AG04450 (cell line): ENCODE measurements around the gene NCL. TPM values are rescaled to one million over a fixed set of nuclear protein-coding genes. Genes with fewer than 3 reads are reported as not detected.

Source experiments
- CTCF ChIA-PET: fragments of 300-600, 350-600 bp; formaldehyde crosslinking; extraction: SDS; loops from one replicate; lab custom pipeline; 2022; ENCODE audit warnings: antibody characterized with exemption, inconsistent platforms; lab: Charles Lee
- POLR2A ChIA-PET: fragments of 350-600 bp; formaldehyde crosslinking; extraction: SDS; loops from one replicate; lab custom pipeline; 2021; ENCODE audit warnings: antibody characterized with exemption, inconsistent platforms; lab: Yijun Ruan, JAX
- DNase-seq: peaks from one replicate; pipeline ENCODE4 v3.0.0-alpha.2; 2011; ENCODE audit warnings: low read depth, low spot score
- H3K27ac ChIP-seq: one replicate; pipeline ENCODE4 v1.5.1; 2012; ENCODE audit warnings: low read depth, low read length, control low read depth
- H3K27me3 ChIP-seq: one replicate; pipeline ENCODE4 v1.6.0; 2012; ENCODE audit warnings: low read length; ENCODE audit not compliant: control insufficient read depth, insufficient read depth
- H3K4me3 ChIP-seq: 2 replicates; pipeline ENCODE4 v1.5.1; 2011; ENCODE audit warnings: mild to moderate bottlenecking, low read depth, low read length, control low read depth
- H3K9me3 ChIP-seq: 2 replicates; pipeline ENCODE4 v1.5.1; 2012; ENCODE audit warnings: low read length; ENCODE audit not compliant: control insufficient read depth, insufficient read depth
- polyA plus RNA-seq: library from polyadenylated mRNA; depleted of rRNA; stranded (reverse); fragments of >200 nt; gene quantifications from 2 replicates; pipeline ENCODE4 v1.2.3, GENCODE V29; 2011
- TF ChIP-seq, protein P1 (sequence below): IDR thresholded peaks from 2 replicates; pipeline ENCODE4 v1.5.1; 2011; ENCODE audit warnings: low read depth, low read length, control low read depth, inconsistent platforms

The NCL gene
- polyA plus RNA-seq, 1 experiment, result 165 TPM

DNA sequence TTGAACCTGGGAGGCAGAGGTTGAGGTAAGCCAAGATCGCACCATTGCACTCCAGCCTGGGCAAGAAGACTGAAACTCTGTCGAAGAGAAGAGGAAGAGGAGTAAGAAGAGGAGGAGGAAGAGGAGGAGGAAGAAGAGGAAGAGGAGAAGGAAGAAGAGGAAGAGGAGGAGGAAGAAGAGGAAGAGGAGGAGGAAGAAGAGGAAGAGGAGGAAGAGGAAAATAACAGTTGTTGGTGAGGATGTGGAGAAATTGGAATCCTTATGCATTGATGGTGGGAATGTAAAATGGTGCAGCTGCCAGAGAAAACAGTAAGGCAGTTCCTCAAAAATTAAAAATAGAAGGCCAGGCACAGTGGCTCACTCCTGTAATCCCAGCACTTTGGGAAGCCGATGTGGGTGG lies 8.5 kb upstream of the NCL start:
- Histone ChIP-seq H3K9me3 (no peaks in the 10 kb centered on the region), H3K4me3 (no peak overlapping the region), H3K27me3 (peaks cover 6% of the 10 kb centered on the region), H3K27ac (no peak overlapping the region)
- CTCF ChIA-PET, result interaction anchor here (1.8 kb wide), 1 partner anchor 10 kb away, joined by 4 read pairs; no protein-coding TSS in a partner anchor
- TF ChIP-seq, protein P1, sequence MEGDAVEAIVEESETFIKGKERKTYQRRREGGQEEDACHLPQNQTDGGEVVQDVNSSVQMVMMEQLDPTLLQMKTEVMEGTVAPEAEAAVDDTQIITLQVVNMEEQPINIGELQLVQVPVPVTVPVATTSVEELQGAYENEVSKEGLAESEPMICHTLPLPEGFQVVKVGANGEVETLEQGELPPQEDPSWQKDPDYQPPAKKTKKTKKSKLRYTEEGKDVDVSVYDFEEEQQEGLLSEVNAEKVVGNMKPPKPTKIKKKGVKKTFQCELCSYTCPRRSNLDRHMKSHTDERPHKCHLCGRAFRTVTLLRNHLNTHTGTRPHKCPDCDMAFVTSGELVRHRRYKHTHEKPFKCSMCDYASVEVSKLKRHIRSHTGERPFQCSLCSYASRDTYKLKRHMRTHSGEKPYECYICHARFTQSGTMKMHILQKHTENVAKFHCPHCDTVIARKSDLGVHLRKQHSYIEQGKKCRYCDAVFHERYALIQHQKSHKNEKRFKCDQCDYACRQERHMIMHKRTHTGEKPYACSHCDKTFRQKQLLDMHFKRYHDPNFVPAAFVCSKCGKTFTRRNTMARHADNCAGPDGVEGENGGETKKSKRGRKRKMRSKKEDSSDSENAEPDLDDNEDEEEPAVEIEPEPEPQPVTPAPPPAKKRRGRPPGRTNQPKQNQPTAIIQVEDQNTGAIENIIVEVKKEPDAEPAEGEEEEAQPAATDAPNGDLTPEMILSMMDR, result no peak
- POLR2A ChIA-PET, result interaction anchor here (2.1 kb wide), 1 partner anchor 9 kb away, joined by 7 read pairs; the partner anchor contains the start of gene NCL
- no peak for DNase-seq

DNA sequence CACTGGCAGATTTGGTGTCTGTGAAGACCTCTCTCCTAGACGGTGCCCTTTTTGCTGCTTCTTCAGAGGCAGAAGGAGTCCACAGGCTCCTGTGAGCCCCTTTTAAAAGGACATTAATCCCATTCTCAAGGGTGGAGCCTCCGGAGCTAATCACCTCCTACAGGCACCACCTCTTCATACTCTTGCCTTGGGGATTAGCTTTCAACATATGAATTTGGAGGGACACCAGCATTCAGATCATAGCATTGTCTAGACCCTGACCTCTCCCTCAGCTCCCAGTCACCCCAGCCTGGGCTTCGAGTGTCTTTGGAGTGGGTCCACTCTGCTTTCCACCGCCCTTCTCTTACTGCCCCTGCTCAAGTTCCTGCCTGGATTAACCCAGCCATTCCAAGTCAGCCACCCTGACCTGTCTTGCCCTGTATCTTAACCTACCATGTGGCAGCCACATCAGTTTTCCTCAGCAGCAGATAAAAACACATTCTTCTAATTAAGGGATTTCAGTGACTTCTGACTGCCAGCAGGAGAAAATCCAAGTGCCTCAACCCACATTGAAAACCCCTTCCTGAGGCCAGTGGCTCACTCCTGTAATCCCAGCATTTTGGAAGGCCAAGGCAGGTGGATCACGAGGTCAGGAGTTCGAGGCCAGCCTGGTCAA lies 6.1 kb upstream of the NCL start:
- ChIA-PET POLR2A (no interaction called here), CTCF (interaction anchor here (0.7 kb wide), 1 partner anchor 12 kb away, joined by 3 read pairs; no protein-coding TSS in a partner anchor)
- peaks cover 6% of the 10 kb centered on the region for H3K27me3 ChIP-seq
- H3K27ac ChIP-seq, result no peak overlapping the region
- TF ChIP-seq, protein P1, result no peak
- DNase-seq, result no peak
- H3K9me3 ChIP-seq, result no peaks in the 10 kb centered on the region
- H3K4me3 ChIP-seq, result no peak overlapping the region

DNA sequence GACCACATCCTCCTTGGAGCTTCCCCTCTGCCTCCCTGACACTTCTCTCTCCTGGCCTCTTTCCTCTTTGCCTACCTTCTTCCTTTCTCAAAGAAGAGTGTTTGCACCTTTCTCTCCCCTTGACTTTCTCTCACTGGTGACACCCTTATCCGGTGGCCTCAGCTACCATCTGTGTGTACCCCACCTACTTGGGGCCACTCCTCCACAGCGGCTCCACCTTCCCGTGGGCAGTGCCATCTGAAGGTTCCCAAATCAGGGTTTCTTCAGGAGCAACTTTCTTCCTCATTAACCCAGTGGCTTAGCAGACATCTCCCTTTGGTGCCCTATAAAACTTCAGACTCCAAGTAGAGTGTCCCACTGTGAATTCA lies 5.3 kb upstream of the NCL start:
- ChIA-PET CTCF (interaction anchor here (0.7 to 2.6 kb wide), 3 partner anchors 13 to 132 kb away, joined by 3 to 13 read pairs (median 6); no protein-coding TSS in a partner anchor), POLR2A (no interaction called here)
- H3K27me3 ChIP-seq, result peaks cover 6% of the 10 kb centered on the region
- no peak for DNase-seq
- TF ChIP-seq, protein P1, result no peak
- H3K4me3 ChIP-seq, result no peak overlapping the region
- no peak overlapping the region for H3K27ac ChIP-seq
- H3K9me3 ChIP-seq, result no peaks in the 10 kb centered on the region

DNA sequence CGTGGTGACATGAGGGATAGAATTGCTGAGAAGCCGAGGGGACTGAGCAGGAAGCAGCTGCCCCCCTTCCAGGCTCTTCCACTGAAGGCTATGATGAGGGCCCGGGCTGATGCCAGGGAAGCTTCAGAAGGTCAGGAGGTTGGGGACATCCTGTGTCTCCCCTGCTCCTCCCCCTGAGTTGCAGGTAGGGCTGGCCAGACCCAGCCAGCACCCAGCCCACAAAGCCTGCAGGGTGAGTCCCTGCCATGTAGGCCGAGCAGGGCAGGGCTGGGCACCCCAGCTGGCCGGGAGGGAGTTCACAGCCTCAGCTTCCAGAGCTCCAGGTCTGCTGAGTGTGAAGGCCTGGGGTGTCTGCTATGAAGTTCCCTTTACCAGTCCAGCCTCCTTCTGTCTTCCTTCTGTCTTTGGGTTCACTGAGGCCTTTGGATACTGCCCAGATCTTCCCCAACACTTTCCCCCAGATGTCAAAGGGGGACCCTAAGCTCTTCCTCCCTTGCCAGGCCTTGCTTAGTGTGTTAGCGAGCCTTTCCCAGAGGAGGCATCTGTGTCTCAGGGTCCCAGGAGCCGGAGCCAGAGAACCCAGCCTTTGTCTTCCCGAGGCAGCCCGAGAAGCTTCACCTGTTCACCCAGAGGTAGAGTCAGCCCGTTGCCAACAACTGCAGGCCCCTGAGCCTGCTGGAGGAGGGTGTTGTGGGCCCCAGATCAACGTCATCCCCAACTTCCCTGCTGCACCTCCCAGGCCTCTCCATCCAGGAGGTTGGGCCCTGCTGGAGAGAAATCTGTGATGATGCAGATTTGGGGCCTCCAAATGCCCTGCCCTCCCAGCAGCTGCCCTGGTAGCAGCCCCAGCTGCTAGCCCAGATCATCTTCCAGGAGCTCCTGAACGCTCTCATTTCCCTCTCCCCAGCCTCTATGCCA lies 3.6 kb upstream of the NCL start:
- peaks cover 3% of the 10 kb centered on the region for H3K27me3 ChIP-seq
- ChIA-PET POLR2A (no interaction called here), CTCF (interaction anchor here (0.8 to 2.6 kb wide), 4 partner anchors 9 to 134 kb away, joined by 3 to 13 read pairs (median 4); no protein-coding TSS in a partner anchor)
- DNase-seq, result no peak
- peaks cover 7% of the 10 kb centered on the region; the same call in 1 of the 2 replicates for H3K9me3 ChIP-seq
- H3K27ac ChIP-seq, result no peak overlapping the region
- TF ChIP-seq, protein P1, result no peak
- H3K4me3 ChIP-seq, result no peak overlapping the region
